HTR-8/SVneo (cell line): ENCODE results near the gene ZFP82.

Experiments
- DNase-seq: peaks from one replicate; pipeline ENCODE4 v3.0.0; 2011; ENCODE audit warnings: low spot score, mixed read lengths; ENCODE audit not compliant: insufficient read length
- FAIRE-seq: peaks from 2 replicates; lab custom pipeline; 2011; peaks lifted over from hg19 to GRCh38; lab: Jason Lieb, UNC

Gene ZFP82

DNA sequence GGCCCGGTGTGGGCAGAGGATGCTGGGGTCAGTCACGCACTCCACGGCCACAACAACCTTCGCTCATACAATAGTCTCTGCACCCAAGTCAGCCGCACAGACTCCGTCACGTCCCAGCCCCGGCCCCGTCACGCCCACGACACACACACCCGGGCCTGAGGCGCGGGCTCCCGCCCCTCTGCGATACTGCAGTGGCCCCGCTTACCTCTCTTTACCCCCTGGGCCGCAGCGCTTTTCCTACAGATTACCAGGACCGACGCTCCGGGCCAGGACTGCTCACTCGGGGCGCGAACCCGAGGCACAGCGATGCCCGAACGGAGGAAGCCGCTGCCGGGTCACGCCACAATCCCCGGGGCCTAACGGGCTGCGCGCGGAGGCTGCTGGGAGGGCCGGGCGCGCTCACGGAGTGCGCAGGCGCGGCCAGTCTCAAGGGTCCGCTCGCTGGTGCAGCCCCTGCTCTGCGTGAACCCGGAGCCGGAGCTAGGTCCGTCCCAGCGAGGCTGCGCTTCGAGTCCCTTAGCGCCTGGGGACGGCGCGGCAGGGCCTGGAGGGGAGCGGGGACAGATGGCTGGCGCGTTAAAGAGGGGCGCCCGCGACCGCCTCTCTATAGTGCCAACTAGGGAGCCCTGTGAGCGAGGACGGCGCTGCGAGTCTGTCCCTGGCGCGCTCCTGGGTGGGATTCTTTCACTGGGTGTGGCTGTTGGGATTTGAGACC is at the start of gene ZFP82:
TSS of gene ZFP82 (minus strand) at position 358 of the 715 bp plus-strand sequence. CDS start 8,855 bp downstream, outside the sequence.
- DNase-seq = peak; percentile 88
- peak; percentile 90 for FAIRE-seq

GRCh38 chr19:36460046-36460445 is 41.6 kb upstream of the ZFP82 start:
- FAIRE-seq (no peak), DNase-seq (no peak)

DNA sequence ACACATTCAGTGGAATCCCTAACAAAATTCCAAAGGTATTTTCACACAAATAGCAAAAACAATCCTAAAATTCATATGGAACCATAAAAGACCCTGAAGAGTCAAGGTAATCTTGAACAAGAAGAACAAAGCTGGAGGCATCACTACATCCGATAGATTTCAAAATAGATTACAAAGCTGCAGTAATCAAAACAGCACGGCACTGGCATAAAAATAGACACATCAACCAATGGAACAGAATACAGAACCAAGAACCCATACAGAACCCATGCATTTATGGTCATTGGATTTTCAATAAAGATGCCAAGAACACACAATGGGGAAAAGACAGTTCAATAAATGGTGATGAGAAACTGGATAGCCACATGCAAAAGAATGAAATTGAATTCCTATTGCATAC is 38.4 kb upstream of the ZFP82 start:
- DNase-seq (no peak), FAIRE-seq (no peak)

GRCh38 chr19:36449059-36449670 is 30.7 kb upstream of the ZFP82 start:
- FAIRE-seq = no peak
- no peak for DNase-seq

- FAIRE-seq (no peak), DNase-seq (no peak)
Measured at GRCh38 chr19:36441339-36441738, 22.9 kb upstream of the ZFP82 start.

DNA sequence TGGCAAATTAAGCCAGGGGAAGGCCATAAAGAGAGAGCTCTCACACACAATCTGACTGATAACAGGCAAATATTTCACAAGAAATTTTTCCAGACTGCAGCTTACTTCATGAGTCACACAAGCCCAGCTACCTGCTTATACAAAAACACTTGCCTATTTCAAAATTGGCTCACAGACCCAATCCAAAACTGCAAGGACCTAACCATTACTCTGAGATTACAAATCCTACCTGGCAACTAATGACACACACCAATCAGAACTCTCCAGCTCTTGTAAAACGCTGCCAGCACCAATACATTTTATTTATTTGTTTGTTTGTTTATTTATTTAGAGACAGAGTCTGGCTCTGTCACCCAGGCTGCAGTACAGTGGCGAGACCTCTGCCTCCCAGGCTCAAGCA is 18.1 kb upstream of the ZFP82 start:
- FAIRE-seq (no peak), DNase-seq (peak; percentile 21)

- FAIRE-seq = no peak
Measured at GRCh38 chr19:36423925-36424324, 5.5 kb upstream of the ZFP82 start.

DNA sequence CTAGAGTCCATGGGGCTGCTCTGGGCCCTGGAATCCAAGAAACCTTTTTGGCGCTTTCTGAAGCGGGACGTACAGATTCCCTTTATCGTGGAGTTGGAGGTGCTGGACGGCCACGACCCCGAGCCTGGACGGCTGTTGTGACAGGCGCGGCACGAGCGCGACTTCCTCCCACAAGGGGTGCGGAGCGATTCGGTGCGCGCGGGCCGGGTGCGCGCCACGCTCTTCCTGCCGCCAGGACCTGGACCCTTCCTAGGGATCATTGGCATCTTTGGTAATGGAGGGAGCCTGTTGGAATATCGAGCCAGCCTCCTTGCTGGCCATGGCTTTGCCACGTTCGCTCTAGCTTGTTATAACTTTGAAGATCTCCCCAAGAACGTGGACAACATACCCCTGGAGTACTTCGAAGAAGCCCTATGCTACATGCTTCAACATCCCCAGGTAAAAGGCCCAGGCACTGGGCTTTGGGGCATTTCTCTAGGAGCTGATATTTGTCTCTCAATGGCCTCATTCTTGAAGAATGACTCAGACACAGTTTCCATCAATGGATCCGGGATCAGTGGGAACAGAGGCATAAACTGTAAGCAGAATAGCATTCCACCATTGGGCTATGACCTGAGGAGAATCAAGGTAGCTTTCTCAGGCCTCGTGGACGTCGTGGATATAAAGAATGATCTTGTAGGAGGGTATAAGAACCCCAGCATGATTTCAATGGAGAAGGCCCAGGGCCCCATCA is 3.5 kb upstream of the ZFP82 start:
- FAIRE-seq (no peak), DNase-seq (no peak)

More at GRCh38 chr19:36423925-36424324, 5.5 kb upstream of the ZFP82 start:
- no peak for DNase-seq

DNA sequence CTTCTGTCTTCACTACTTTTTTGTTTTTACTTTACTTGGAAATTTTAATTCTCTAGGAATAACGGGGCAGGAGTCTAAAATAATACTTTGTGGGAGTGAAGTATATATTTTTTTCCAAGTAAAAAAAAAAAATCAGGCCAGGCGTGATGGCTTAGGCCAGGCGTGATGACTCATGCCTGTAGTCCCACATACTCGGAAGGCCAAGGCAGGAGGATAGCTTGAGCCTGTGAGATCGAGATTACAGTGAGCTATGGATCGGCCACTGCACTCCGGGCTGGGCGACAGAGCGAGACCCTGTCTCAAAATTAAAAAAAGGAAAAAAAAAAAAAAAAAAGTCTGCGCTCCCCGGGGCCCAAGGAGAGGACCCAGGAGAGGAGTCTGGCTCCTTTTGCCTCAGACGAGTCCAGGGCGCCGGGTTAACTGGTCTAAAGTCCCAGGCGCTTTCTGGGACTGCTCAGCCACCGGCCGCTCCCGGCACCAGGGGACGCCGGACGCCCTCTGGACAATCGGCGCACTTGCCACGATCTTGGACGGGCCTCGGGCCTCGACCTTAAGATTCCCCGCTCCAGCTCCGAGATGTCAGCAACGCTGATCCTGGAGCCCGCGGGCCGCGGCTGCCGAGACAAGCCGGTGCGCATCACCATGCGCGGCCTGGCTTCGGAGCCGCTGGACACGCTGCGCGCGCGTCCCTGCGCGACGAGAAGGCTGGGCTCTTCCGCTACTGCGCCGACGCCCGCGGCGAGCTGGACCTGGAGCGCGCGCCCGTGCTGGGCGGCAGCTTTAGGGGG is 2.7 kb upstream of the ZFP82 start:
- DNase-seq = no peak

DNA sequence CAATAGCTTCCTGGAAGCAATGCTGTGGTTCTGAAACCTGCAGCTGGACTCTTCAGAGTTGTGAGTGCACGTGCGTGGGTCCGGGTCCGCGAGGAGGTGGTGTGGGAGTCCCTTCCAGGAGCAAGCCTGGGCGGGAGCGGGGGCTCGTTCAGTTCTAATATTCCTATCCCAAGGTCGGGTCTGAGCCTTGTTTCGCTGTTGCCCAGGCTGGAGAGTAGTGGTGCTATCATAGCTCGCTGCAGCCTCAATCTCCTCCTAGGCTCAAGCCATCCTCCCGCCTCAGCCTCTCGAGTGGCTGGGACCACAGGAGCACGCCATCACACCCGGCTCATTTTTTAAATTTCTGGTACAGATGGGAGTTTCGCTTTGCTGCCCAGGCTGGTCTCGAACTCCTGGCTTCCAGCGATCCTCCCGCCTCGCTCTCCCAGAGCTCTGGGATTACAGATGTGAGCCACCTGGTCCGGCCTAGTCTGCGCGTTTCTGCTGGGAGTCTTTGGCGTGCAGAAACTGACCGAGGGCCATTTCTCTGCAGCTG is 625 bp downstream of the ZFP82 start:
- DNase-seq (no peak), FAIRE-seq (no peak)

More for the DNA sequence above, 2.7 kb upstream of the ZFP82 start:
- FAIRE-seq = no peak

DNA sequence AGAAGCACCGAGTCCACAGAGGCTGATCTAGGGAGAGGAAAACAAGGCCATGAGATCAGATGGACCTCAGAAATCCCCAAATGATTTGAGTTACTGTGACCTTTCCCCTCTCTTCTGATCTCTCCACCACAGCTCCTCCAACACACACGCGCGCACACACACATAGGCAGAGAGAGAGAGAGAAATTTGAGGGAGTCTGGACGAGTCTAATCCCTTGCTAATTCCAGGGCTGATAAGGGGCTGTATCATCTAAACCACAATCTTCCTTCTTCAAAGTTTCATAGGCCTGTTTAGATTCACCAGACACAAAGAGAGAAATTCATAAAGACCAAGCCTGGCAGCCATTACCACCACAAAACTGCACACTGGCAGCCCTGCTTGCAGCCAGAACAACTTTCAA is 8.6 kb downstream of the ZFP82 start:
- FAIRE-seq (no peak), DNase-seq (no peak)

DNA sequence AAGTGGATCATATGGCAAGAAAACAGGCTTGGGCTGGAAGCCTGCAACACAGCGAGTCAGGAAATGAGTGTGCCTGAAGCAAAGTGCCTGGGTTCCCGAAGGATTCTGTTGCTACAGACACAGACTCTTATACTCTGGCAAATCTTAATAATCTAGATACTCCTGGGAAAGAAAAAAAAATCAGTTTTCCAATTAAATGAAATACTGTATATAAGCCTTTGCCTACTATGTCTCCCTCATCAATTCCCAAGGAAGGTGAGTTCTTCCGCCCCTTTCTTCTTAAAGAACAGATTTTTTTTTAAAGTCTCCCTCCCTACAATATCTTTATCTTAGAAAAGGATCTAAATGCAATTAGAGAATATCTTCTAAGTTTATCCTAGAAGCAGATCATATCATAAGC is 10.3 kb downstream of the ZFP82 start:
- FAIRE-seq (no peak), DNase-seq (no peak)

GRCh38 chr19:36404498-36404897 is 13.9 kb downstream of the ZFP82 start:
- DNase-seq (no peak), FAIRE-seq (no peak)

DNA sequence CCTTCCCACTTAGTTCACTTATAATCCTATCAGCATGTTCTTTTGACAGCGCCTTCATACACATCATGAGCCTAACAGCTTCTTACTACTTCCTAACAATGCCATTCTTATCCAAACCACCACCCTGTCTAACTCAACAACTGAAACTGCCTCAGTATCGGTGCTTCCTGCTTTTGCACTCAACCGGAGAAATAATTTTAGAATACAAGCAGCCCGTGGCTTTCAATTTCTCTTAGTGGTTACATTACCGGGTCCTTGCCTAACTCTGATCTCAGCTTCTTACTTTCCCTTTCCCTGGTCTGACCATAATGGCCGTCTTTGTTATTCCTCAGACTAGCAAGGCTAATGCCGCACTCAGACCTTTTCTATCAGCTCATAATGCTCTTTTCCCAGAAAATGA is 17.0 kb downstream of the ZFP82 start:
- no peak for DNase-seq
- no peak for FAIRE-seq

- DNase-seq (no peak), FAIRE-seq (no peak)
Measured at GRCh38 chr19:36398571-36398970, 19.9 kb downstream of the ZFP82 start.

GRCh38 chr19:36392916-36393673 is 25.3 kb downstream of the ZFP82 start:
- DNase-seq (no peak), FAIRE-seq (no peak)

- no peak for FAIRE-seq
- DNase-seq = no peak
Measured at GRCh38 chr19:36379510-36379819, 39.0 kb downstream of the ZFP82 start.

DNA sequence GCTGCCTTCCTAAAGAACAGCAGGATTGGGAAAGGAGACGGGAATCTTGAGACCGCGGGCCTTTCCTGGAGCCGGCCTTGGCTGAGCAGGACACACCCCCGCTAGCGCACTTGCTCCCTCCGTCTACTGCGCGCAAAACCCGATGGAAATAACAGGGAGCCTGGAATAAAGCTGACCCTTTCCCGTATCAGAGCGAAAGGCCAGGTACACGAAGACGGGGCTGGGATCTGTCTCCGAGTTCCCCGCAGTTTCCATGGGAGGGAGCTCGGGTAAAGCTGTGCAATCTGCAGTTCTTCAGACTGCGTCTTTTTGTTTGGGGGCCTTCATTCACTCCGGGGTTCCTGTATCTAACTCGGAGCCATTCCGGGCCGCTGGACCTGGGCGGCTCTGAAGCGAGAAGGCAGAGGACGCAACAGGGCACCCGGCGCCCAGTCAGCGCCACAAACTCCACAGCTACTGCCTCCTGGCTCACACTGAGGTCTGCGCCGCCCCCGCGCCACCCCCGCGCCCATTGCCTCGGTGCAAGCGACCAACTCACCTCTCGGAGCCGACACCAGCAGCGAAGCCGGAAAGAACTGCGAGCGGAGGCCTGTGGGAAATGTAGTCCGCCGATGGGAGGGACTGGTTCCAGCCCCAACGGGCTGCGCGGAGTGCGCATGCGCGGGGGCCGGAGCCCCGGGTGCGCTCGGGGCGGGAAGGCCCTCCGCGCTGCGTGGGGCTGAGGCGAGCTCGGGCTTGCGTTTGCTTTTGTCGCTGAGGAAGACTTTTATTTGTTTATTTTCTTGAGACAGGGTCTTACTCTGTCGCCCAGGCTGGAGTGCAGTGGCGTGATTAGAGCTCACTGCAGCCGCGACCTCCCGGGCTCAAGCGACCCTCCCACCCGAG is 39.6 kb downstream of the ZFP82 start, which contains the start of gene ZFP14:
TSS of gene ZFP14 (minus strand) at position 577 of the 885 bp plus-strand sequence. CDS start 11,309 bp downstream, outside the sequence.
- FAIRE-seq (peak; percentile 89), DNase-seq (peak; percentile 99)
